ENCODE data around the gene MAPRE3.

The MAPRE3 gene

GRCh38 chr2:26974352-26974751 lies 3.9 kb downstream of the MAPRE3 start:
- TF ChIP-seq CTCF (IDR thresholded peaks at IDR 0.05; ENCODE audit: insufficient read depth, low read length, poor library complexity, severe bottlenecking) (no peak), EZH2phosphoT487 (conservative IDR thresholded peaks at IDR 0.05; ENCODE audit: low read length) (no peak)
- no peaks in the 10 kb centered on the region for H3F3A ChIP-seq (ENCODE audit: insufficient read depth)
- H3K9me3 ChIP-seq (ENCODE audit: insufficient read depth, low read length), result no peaks in the 10 kb centered on the region
- H4K20me1 ChIP-seq (ENCODE audit: low read depth, low read length), result no peaks in the 10 kb centered on the region
- no peak overlapping the region for H3K27ac ChIP-seq (ENCODE audit: low read depth, low read length)
- no peaks in the 10 kb centered on the region for H3K9me2 ChIP-seq (replicated peaks; ENCODE audit: insufficient read depth, low read length)
- no peaks in the 10 kb centered on the region for H3K36me3 ChIP-seq (ENCODE audit: low read length)
- no peak overlapping the region for H3K4me2 ChIP-seq (ENCODE audit: low read depth, low read length, poor library complexity, severe bottlenecking)
- no peak overlapping the region for H2AFZ ChIP-seq (ENCODE audit: low read depth, low read length, severe bottlenecking)
- H3K27me3 ChIP-seq (ENCODE audit: low read length), result no peaks in the 10 kb centered on the region
- H3K4me3 ChIP-seq (ENCODE audit: insufficient read depth, low read length, poor library complexity, severe bottlenecking), result no peak overlapping the region
- H3K79me2 ChIP-seq (ENCODE audit: insufficient read depth, low read length), result no peaks in the 10 kb centered on the region
- no peak overlapping the region for H3K9ac ChIP-seq (ENCODE audit: low read length)

GRCh38 chr2:26975102-26975501 lies 4.7 kb downstream of the MAPRE3 start:
- Histone ChIP-seq H3K79me2 (ENCODE audit: insufficient read depth, low read length) (no peaks in the 10 kb centered on the region), H3K4me2 (ENCODE audit: low read depth, low read length, poor library complexity, severe bottlenecking) (no peak overlapping the region), H3K36me3 (ENCODE audit: low read length) (no peaks in the 10 kb centered on the region)

GRCh38 chr2:26975656-26976055 lies 5.2 kb downstream of the MAPRE3 start:
- no peaks in the 10 kb centered on the region for H4K20me1 ChIP-seq (ENCODE audit: low read depth, low read length)
- H3K27ac ChIP-seq (ENCODE audit: low read depth, low read length), result no peak overlapping the region
- no peaks in the 10 kb centered on the region for H3K36me3 ChIP-seq (ENCODE audit: low read length)
- TF ChIP-seq EZH2phosphoT487 (conservative IDR thresholded peaks at IDR 0.05; ENCODE audit: low read length), result no peak
- TF ChIP-seq CTCF (IDR thresholded peaks at IDR 0.05; ENCODE audit: insufficient read depth, low read length, poor library complexity, severe bottlenecking), result no peak
- no peaks in the 10 kb centered on the region for H3F3A ChIP-seq (ENCODE audit: insufficient read depth)
- H2AFZ ChIP-seq (ENCODE audit: low read depth, low read length, severe bottlenecking), result no peak overlapping the region
- no peaks in the 10 kb centered on the region for H3K9me3 ChIP-seq (ENCODE audit: insufficient read depth, low read length)
- H3K79me2 ChIP-seq (ENCODE audit: insufficient read depth, low read length), result no peaks in the 10 kb centered on the region
- H3K9ac ChIP-seq (ENCODE audit: low read length), result no peak overlapping the region
- H3K4me2 ChIP-seq (ENCODE audit: low read depth, low read length, poor library complexity, severe bottlenecking), result no peak overlapping the region
- H3K9me2 ChIP-seq (replicated peaks; ENCODE audit: insufficient read depth, low read length), result no peaks in the 10 kb centered on the region
- no peaks in the 10 kb centered on the region for H3K27me3 ChIP-seq (ENCODE audit: low read length)
- no peak overlapping the region for H3K4me3 ChIP-seq (ENCODE audit: insufficient read depth, low read length, poor library complexity, severe bottlenecking)

More at GRCh38 chr2:26975102-26975501, 4.7 kb downstream of the MAPRE3 start:
- Histone ChIP-seq H3K27ac (ENCODE audit: low read depth, low read length) (no peak overlapping the region), H3F3A (ENCODE audit: insufficient read depth) (no peaks in the 10 kb centered on the region), H2AFZ (ENCODE audit: low read depth, low read length, severe bottlenecking) (no peak overlapping the region), H4K20me1 (ENCODE audit: low read depth, low read length) (no peaks in the 10 kb centered on the region), H3K4me3 (ENCODE audit: insufficient read depth, low read length, poor library complexity, severe bottlenecking) (no peak overlapping the region), H3K27me3 (ENCODE audit: low read length) (no peaks in the 10 kb centered on the region), H3K9ac (ENCODE audit: low read length) (no peak overlapping the region), H3K9me2 (replicated peaks; ENCODE audit: insufficient read depth, low read length) (no peaks in the 10 kb centered on the region), H3K9me3 (ENCODE audit: insufficient read depth, low read length) (no peaks in the 10 kb centered on the region)
- TF ChIP-seq CTCF (IDR thresholded peaks at IDR 0.05; ENCODE audit: insufficient read depth, low read length, poor library complexity, severe bottlenecking) (no peak), EZH2phosphoT487 (conservative IDR thresholded peaks at IDR 0.05; ENCODE audit: low read length) (no peak)
